SK-N-SH treated with all-trans-retinoic acid at 6 μM for 48 hours (cell line): ENCODE measurements around the gene DNAH2.

ENCODE experiments used
- ATAC-seq: fragments of 200-7000 bp; cut with Tn5 transposase; 3 replicates; pipeline ENCODE4 v1.9.1; 2020; ENCODE audit warnings: mild to moderate bottlenecking, moderate library complexity
- ARNTL ChIP-seq: fragments of 450-650 bp; formaldehyde crosslinking; IDR thresholded peaks from 2 replicates; pipeline ENCODE4 v1.5.0; 2020; ENCODE audit warnings: low read depth, mild to moderate bottlenecking, moderate library complexity, borderline replicate concordance
- BACH2 ChIP-seq: fragments of 250-450 bp; sonication (Bioruptor Pico); IDR thresholded peaks from 2 replicates; pipeline ENCODE4 v1.9.0; 2021; ENCODE audit warnings: mild to moderate bottlenecking, borderline replicate concordance
- CREB5 ChIP-seq: fragments of 250-450 bp; sonication (Bioruptor Pico); IDR thresholded peaks from 2 replicates; pipeline ENCODE4 v1.5.1; 2020; ENCODE audit warnings: low read depth, mild to moderate bottlenecking, moderate library complexity
- CSDC2 ChIP-seq: fragments of 250-450 bp; sonication (Bioruptor Pico); IDR thresholded peaks from 2 replicates; pipeline ENCODE4 v1.5.0; 2020; ENCODE audit warnings: mild to moderate bottlenecking, moderate library complexity
- ESRRG ChIP-seq: fragments of 250-450 bp; sonication (Bioruptor Pico); IDR thresholded peaks from 2 replicates; pipeline ENCODE4 v1.6.1; 2021; ENCODE audit warnings: mild to moderate bottlenecking
- GLIS3 ChIP-seq: fragments of 250-450 bp; sonication (Bioruptor Pico); IDR thresholded peaks from 2 replicates; pipeline ENCODE4 v1.5.0; 2020; ENCODE audit warnings: mild to moderate bottlenecking, moderate library complexity
- ISL1 ChIP-seq: fragments of 250-450 bp; sonication (Bioruptor Pico); IDR thresholded peaks from 2 replicates; pipeline ENCODE4 v2.1.2; 2022; ENCODE audit warnings: mild to moderate bottlenecking, moderate library complexity
- OSR1 ChIP-seq: fragments of 250-450 bp; sonication (Bioruptor Pico); IDR thresholded peaks from 2 replicates; pipeline ENCODE4 v1.8.0; 2022; ENCODE audit warnings: moderate library complexity, mild to moderate bottlenecking, inconsistent platforms
- POU6F1 ChIP-seq: fragments of 250-450 bp; sonication (Bioruptor Pico); IDR thresholded peaks from 2 replicates; pipeline ENCODE4 v1.8.0; 2021; ENCODE audit warnings: low read depth, mild to moderate bottlenecking, moderate library complexity, borderline replicate concordance
- PPARA ChIP-seq: fragments of 250-450 bp; sonication (Bioruptor Pico); IDR thresholded peaks from 2 replicates; pipeline ENCODE4 v1.5.0; 2020; ENCODE audit warnings: mild to moderate bottlenecking, borderline replicate concordance
- SNAI2 ChIP-seq: fragments of 250-450 bp; sonication (Bioruptor Pico); IDR thresholded peaks from 2 replicates; pipeline ENCODE4 v1.5.0; 2020; ENCODE audit warnings: mild to moderate bottlenecking, moderate library complexity
- TCF4 ChIP-seq: fragments of 250-450 bp; sonication (Bioruptor Pico); IDR thresholded peaks from 2 replicates; pipeline ENCODE4 v1.8.0; 2021; ENCODE audit warnings: mild to moderate bottlenecking, moderate library complexity, borderline replicate concordance
- TOX ChIP-seq: fragments of 250-450 bp; sonication (Bioruptor Pico); IDR thresholded peaks from 2 replicates; pipeline ENCODE4 v1.8.0; 2021; ENCODE audit warnings: mild to moderate bottlenecking, moderate library complexity, borderline replicate concordance
- ZC3H10 ChIP-seq: fragments of 250-450 bp; sonication (Bioruptor Pico); IDR thresholded peaks from 2 replicates; pipeline ENCODE4 v1.5.1; 2021; ENCODE audit warnings: mild to moderate bottlenecking, moderate library complexity
- ZFP3 ChIP-seq: fragments of 250-450 bp; sonication (Bioruptor Pico); IDR thresholded peaks from 2 replicates; pipeline ENCODE4 v1.5.0; 2020; ENCODE audit warnings: mild to moderate bottlenecking, moderate library complexity
- ZFP30 ChIP-seq: fragments of 450-650 bp; formaldehyde crosslinking; IDR thresholded peaks from 2 replicates; pipeline ENCODE4 v1.5.0; 2022; ENCODE audit warnings: mild to moderate bottlenecking, moderate library complexity
- ZNF565 ChIP-seq: fragments of 450-650 bp; formaldehyde crosslinking; conservative IDR thresholded peaks from 2 replicates; pipeline ENCODE4 v1.5.0; 2020; ENCODE audit warnings: low read depth, mild to moderate bottlenecking, moderate library complexity
- ZNF70 ChIP-seq: fragments of 450-650 bp; formaldehyde crosslinking; IDR thresholded peaks from 2 replicates; pipeline ENCODE4 v1.5.0; 2020; ENCODE audit warnings: mild to moderate bottlenecking, moderate library complexity
- ZNF8 ChIP-seq: fragments of 450-650 bp; formaldehyde crosslinking; IDR thresholded peaks from 2 replicates; pipeline ENCODE4 v1.5.0; 2020; ENCODE audit warnings: mild to moderate bottlenecking, moderate library complexity
- TF ChIP-seq, protein P1 (sequence below): fragments of 250-450 bp; sonication (Bioruptor Pico); IDR thresholded peaks from 2 replicates; pipeline ENCODE4 v1.5.0; 2020; ENCODE audit warnings: mild to moderate bottlenecking, moderate library complexity
- TF ChIP-seq, protein P2 (sequence below): fragments of 250-450 bp; sonication (Bioruptor Pico); IDR thresholded peaks from 2 replicates; pipeline ENCODE4 v1.5.1; 2021; ENCODE audit warnings: mild to moderate bottlenecking, moderate library complexity

DNAH2 gene

GRCh38 chr17:7846765-7847661 lies 129.5 kb downstream of the DNAH2 start:
- TF ChIP-seq GLIS3, result no peak
- TF ChIP-seq CSDC2 (CRISPR knock-in tag), result no peak
- TF ChIP-seq, all 23 proteins: peak for 0
- ATAC-seq, result no peak

DNA sequence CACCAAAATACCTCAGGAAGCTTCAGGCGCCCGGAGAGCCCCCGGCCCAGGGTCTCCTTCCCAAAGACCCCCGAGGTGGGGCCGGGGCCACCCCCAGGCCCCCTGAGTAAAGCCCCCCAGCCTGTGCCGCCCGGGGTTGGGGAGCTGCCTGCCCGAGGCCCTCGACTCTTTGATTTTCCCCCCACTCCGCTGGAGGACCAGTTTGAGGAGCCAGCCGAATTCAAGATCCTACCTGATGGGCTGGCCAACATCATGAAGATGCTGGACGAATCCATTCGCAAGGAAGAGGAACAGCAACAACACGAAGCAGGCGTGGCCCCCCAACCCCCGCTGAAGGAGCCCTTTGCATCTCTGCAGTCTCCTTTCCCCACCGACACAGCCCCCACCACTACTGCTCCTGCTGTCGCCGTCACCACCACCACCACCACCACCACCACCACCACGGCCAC lies 130.6 kb downstream of the DNAH2 start:
- TF ChIP-seq BACH2 (CRISPR knock-in tag) (no peak), GLIS3 (no peak), TCF4 (CRISPR knock-in tag) (no peak), ZNF8 (CRISPR knock-in tag) (no peak)
- ATAC-seq, result no peak

GRCh38 chr17:7848739-7849129 lies 131.2 kb downstream of the DNAH2 start:
- ATAC-seq, result no peak

DNA sequence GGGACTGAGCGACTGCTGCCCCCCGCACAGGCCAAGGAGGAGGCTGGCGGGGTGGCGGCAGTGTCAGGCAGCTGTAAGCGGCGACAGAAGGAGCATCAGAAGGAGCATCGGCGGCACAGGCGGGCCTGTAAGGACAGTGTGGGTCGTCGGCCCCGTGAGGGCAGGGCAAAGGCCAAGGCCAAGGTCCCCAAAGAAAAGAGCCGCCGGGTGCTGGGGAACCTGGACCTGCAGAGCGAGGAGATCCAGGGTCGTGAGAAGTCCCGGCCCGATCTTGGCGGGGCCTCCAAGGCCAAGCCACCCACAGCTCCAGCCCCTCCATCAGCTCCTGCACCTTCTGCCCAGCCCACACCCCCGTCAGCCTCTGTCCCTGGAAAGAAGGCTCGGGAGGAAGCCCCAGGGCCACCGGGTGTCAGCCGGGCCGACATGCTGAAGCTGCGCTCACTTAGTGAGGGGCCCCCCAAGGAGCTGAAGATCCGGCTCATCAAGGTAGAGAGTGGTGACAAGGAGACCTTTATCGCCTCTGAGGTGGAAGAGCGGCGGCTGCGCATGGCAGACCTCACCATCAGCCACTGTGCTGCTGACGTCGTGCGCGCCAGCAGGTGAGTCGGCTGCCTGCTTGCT lies 131.7 kb downstream of the DNAH2 start:
- TF ChIP-seq CSDC2 (CRISPR knock-in tag), result no peak
- TF ChIP-seq, all 23 proteins: peak for 0
- ATAC-seq, result no peak

More at GRCh38 chr17:7848739-7849129, 131.2 kb downstream of the DNAH2 start:
- TF ChIP-seq ZNF8 (CRISPR knock-in tag) (no peak), GLIS3 (no peak), PPARA (CRISPR knock-in tag) (no peak), ZFP30 (CRISPR knock-in tag) (no peak), ZNF70 (CRISPR knock-in tag) (no peak), ZNF565 (CRISPR knock-in tag) (no peak), ARNTL (CRISPR knock-in tag) (no peak), ISL1 (CRISPR knock-in tag) (no peak), ZC3H10 (CRISPR knock-in tag) (no peak), SNAI2 (CRISPR knock-in tag) (no peak), OSR1 (no peak), ESRRG (CRISPR knock-in tag) (no peak), BACH2 (CRISPR knock-in tag) (no peak), CREB5 (CRISPR knock-in tag) (no peak), TCF4 (CRISPR knock-in tag) (no peak)
- TF ChIP-seq, protein P1, sequence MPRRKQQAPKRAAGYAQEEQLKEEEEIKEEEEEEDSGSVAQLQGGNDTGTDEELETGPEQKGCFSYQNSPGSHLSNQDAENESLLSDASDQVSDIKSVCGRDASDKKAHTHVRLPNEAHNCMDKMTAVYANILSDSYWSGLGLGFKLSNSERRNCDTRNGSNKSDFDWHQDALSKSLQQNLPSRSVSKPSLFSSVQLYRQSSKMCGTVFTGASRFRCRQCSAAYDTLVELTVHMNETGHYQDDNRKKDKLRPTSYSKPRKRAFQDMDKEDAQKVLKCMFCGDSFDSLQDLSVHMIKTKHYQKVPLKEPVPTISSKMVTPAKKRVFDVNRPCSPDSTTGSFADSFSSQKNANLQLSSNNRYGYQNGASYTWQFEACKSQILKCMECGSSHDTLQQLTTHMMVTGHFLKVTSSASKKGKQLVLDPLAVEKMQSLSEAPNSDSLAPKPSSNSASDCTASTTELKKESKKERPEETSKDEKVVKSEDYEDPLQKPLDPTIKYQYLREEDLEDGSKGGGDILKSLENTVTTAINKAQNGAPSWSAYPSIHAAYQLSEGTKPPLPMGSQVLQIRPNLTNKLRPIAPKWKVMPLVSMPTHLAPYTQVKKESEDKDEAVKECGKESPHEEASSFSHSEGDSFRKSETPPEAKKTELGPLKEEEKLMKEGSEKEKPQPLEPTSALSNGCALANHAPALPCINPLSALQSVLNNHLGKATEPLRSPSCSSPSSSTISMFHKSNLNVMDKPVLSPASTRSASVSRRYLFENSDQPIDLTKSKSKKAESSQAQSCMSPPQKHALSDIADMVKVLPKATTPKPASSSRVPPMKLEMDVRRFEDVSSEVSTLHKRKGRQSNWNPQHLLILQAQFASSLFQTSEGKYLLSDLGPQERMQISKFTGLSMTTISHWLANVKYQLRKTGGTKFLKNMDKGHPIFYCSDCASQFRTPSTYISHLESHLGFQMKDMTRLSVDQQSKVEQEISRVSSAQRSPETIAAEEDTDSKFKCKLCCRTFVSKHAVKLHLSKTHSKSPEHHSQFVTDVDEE (CRISPR knock-in tag), result no peak
- TF ChIP-seq, protein P2, sequence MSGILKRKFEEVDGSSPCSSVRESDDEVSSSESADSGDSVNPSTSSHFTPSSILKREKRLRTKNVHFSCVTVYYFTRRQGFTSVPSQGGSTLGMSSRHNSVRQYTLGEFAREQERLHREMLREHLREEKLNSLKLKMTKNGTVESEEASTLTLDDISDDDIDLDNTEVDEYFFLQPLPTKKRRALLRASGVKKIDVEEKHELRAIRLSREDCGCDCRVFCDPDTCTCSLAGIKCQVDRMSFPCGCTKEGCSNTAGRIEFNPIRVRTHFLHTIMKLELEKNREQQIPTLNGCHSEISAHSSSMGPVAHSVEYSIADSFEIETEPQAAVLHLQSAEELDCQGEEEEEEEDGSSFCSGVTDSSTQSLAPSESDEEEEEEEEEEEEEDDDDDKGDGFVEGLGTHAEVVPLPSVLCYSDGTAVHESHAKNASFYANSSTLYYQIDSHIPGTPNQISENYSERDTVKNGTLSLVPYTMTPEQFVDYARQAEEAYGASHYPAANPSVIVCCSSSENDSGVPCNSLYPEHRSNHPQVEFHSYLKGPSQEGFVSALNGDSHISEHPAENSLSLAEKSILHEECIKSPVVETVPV (CRISPR knock-in tag), result no peak

DNA sequence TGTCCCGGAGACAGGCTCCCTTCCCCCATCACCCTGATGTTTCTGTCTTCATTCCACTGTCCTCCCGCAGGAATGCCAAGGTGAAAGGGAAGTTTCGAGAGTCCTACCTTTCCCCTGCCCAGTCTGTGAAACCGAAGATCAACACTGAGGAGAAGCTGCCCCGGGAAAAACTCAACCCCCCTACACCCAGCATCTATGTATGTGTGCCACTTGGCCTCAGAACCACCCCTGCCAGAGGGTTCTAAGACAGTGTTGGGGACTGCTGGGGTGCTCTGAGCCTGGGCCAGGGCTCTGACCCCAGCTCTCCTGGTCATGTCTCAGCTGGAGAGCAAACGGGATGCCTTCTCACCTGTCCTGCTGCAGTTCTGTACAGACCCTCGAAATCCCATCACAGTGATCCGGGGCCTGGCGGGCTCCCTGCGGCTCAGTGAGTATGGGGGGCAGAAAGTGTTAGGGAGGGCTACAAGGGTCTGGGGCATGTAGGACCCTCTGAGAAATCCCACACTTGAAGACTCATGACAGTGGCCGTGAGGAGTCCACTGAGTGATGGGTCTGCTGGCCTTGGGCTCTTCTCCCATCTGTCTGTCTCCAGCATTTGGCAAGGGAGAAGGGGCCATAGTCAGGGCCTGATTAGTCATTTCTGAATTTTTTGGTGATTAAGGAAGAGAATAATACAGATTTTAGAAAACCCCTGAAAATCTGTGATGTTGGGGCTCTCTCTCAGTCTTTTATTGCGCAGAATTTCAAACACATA lies 132.4 kb downstream of the DNAH2 start:
- no peak for ATAC-seq
- TF ChIP-seq ZC3H10 (CRISPR knock-in tag), result no peak
- TF ChIP-seq PPARA (CRISPR knock-in tag), result no peak
- no peak for TF ChIP-seq GLIS3
- TF ChIP-seq SNAI2 (CRISPR knock-in tag), result no peak
- no peak for TF ChIP-seq ZFP3 (CRISPR knock-in tag)
- TF ChIP-seq TOX (CRISPR knock-in tag), result no peak
- TF ChIP-seq ESRRG (CRISPR knock-in tag), result no peak
- TF ChIP-seq TCF4 (CRISPR knock-in tag), result no peak
- TF ChIP-seq ISL1 (CRISPR knock-in tag), result no peak
- TF ChIP-seq, protein P2 (CRISPR knock-in tag), result no peak
- no peak for TF ChIP-seq BACH2 (CRISPR knock-in tag)
- TF ChIP-seq POU6F1, result no peak
